GM12872 (cell line): Measurements from ENCODE around the gene LPAR1.

Source experiments
- TF ChIP-seq, protein P1 (sequence below): IDR thresholded peaks from 3 replicates; pipeline ENCODE4 v1.5.1; 2011; ENCODE audit warnings: low read depth, mild to moderate bottlenecking, low read length, moderate library complexity; ENCODE audit not compliant: insufficient read depth

LPAR1 gene

DNA sequence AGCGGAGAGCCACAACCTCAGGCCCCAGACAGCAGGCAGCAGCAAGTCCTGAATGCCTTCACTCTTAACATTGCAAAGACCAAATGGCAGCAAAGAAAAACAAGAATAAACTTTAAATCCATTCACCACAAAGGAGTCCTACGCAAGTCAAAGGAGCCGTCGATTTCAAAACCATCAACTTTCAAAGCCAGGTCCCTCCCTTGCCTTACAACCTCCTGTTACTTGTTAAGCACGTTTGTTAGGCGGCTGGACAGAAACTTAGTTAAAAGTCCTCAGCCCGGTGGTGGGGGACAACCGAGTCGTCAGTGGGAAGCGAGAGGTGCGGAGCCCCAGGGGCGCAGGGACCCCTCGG is 938 bp downstream of the LPAR1 start:
- TF ChIP-seq, protein P1, sequence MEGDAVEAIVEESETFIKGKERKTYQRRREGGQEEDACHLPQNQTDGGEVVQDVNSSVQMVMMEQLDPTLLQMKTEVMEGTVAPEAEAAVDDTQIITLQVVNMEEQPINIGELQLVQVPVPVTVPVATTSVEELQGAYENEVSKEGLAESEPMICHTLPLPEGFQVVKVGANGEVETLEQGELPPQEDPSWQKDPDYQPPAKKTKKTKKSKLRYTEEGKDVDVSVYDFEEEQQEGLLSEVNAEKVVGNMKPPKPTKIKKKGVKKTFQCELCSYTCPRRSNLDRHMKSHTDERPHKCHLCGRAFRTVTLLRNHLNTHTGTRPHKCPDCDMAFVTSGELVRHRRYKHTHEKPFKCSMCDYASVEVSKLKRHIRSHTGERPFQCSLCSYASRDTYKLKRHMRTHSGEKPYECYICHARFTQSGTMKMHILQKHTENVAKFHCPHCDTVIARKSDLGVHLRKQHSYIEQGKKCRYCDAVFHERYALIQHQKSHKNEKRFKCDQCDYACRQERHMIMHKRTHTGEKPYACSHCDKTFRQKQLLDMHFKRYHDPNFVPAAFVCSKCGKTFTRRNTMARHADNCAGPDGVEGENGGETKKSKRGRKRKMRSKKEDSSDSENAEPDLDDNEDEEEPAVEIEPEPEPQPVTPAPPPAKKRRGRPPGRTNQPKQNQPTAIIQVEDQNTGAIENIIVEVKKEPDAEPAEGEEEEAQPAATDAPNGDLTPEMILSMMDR: no peak

DNA sequence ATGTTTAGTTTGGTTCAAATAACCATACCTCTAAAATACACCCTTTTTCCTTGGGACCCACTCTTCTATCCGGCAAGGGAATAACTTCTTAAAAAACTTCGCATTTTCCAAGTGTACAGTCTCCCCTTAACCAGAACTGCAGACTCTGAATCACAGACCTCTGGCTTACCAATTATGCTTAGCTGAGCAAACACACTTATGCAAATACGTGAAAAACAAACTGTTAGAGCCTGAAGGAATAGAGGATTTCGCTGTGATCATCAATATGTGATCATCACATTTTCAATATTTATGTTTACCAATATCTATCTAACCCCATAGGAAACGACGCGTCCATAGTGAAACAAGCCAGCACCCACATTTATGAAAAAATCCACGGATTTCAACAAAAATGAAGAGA is 1.3 kb downstream of the LPAR1 start:
- TF ChIP-seq, protein P1: no peak

DNA sequence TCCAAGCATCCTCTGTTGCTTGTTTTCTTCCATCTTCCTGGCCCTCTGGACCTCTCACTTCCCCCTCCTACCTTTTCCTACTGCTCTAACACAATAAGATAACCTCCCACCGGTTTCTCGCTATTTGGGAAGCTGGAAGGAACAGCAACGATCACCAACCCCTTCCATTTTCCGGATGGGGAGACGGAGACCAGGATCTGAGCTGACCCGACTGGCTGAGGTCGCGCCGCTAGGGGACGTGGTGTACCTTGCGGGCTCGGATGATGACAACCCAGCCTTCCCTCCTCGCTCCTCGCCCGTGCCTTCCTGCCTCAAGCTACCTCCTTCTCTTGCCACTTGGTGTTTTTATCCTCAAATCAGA is 1.9 kb downstream of the LPAR1 start:
- TF ChIP-seq, protein P1: peak; percentile 35; the same call in 1 of the 3 replicates

DNA sequence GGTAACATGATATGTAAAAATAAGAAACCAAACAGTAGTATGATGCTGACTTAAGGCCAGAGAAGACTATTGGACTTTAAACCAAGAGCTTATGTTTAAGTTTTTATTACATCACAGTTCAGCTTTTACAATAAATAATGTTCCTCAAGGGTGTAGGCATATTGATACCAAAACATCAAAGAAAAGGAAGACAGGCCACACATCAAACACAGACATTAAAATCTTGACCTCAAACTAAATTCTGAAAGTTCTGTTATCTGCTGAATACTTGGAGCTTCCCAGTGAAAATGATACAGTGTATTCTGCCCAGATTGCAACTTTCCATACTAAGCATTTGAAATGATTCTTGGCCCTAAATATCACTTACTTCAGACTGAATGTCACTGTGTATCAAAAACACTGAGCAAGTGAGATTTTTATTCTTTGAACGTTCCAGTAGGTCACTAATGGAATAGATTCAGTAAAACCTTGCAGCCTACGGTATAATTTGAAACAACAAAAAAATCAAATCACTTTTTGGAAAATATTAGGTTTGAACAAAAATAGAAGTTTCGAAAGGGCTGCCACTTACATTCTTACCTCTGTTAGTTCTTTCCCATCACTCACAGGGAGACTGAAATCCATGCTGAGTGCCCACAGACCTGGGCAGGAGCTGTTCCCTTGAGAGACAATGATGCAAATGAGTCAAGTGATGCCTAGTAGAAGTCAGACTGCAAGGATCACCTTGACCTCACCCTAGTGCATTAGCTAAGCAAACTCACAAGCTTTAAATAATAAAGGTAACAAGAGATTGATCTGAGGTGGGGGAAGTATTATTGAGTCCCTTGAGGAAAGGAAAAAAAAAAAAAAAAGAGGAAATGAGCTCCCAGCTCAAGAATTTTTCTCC is 2.5 kb downstream of the LPAR1 start:
- TF ChIP-seq, protein P1: no peak

DNA sequence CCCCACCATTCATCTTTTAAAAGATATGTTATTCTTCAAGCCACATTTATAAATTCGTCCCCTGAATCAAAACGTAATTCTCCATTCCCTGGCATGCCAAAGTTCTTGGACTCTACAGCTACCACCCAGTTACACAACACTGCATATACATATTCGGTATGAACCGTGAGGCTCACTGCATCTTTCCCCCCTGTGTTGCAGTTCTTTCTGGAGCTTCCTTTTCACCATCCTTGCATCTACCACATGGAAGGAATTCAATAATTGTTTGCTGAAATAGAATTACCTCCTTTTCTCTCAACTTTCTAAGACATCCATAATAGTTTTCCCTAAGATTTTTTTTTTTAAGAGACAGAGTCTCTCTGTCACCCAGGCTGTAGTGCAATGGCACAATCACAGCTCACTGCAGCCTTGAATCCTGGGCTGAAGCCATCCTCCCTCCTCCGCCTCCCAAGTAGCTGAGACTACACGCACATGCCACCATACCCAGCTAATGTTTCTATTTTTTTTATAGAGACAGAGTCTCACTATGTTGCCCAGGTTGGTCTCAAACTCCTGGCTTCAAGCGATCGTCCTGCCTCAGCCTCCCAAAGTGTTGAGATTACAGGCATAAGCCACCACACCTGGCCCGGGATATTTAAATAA is 3.3 kb downstream of the LPAR1 start:
- TF ChIP-seq, protein P1: no peak

DNA sequence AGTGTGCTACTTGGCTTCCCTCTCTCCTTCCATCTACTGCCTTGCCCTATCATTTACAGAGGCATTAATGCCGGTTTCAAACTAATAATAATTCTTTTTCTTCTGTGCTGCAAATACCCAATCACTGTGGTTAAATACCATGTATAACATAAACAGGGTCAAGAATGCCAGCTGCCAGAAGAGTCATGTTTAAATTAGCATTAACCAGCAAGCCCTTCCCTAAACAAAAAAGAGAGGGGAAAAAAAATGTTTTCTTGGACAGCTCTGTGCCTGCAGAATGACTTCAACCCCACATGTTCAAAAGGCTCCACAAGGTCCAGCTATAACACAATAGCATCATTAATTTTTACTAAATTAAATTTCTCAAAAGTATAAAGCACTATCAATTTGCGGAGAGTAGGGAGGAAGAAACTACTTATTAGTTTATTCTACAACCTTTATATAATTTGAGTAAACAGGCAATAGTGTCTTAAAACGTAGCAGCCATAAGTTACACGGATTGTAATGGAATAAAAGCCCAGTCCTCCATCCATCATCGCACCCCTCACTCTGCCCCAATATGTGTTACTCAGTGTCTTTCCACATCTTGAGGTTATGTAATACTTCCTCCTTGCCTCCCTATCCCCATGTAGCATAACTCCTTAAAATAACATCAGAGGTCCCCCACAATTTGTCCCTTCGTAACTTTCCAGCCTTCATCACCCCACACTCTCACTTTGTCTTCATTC is 3.9 kb downstream of the LPAR1 start:
- TF ChIP-seq, protein P1: no peak

DNA sequence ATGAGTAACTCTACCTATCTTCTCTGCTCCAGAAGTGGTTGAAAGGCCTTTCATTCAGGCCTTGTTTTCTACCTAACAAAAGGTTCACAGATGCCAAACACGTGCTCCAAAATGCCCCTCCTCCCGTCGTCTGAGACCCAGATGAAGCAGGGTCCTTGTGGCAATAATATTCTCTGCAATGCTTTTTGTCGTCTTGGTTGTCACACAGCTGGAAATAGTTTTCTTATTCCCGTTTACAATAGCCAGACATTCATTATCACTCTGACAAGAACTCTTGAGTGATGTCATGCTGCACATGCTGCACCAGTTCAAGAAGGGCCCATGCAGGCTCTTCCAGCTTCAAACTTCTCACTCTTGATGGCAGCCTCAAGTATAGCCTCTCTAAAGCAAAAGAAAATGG is 7.8 kb downstream of the LPAR1 start:
- TF ChIP-seq, protein P1: no peak
